ENCODE measurements around the gene FOXL3. TPM values are rescaled to one million over a fixed set of nuclear protein-coding genes. Genes with fewer than 3 reads are reported as not detected.
"Not testable (repeated sequence)": the region's sequence is repeated elsewhere in the genome, so short reads cannot be mapped to it uniquely, and the experiment has no call there.

FOXL3 gene
- total and polyA plus RNA-seq, 8 donors: not detected

- peak in 2 of 7 experiments; percentile 19 to 72 for TF ChIP-seq CTCF (IDR thresholded peaks at IDR 0.05)
- H3K27me3 ChIP-seq; H3K27ac ChIP-seq; H3K4me3 ChIP-seq; intact Hi-C loops (cut with DNase I; ENCODE audit: low total_unique reads): not testable (repeated sequence)
- Histone ChIP-seq H3K9me3 (peaks cover 0 to 30% (median 11%) of the 10 kb centered on the region in 4 donors), H3K36me3 (peaks cover 30 to 46% (median 41%) of the 10 kb centered on the region in 4 donors), H3K4me1 (peaks cover 9 to 36% (median 20%) of the 10 kb centered on the region in 4 donors)
- WGBS, 5 donors: 74 to 88% (median 82%) methylated on average over 15 to 26 of the region's 31 CpGs
- DNase-seq: peak in 1 of 2 donors; percentile 36
Measured at GRCh38 chr7:262631-263311, 27.2 kb upstream of the FOXL3 start.

GRCh38 chr7:263483-264351, 26.3 kb upstream of the FOXL3 start:
- intact Hi-C loops (cut with DNase I; ENCODE audit: low total_unique reads); H3K27me3 ChIP-seq; DNase-seq: not testable (repeated sequence)
- peak overlapping the region in 1 of 4 donors; percentile 25 for H3K4me3 ChIP-seq
- peaks cover 9 to 36% (median 20%) of the 10 kb centered on the region in 4 donors for H3K4me1 ChIP-seq
- WGBS, 5 donors: 45 to 82% (median 67%) methylated on average over 5 to 28 of the region's 37 CpGs
- peak overlapping the region; percentile 74 to 82 (median 78) for H3K27ac ChIP-seq
- TF ChIP-seq CTCF (IDR thresholded peaks at IDR 0.05): peak in 5 of 7 experiments; percentile 31 to 61 (median 34)
- H3K36me3 ChIP-seq: peaks cover 27 to 37% (median 33%) of the 10 kb centered on the region in 4 donors
- peaks cover 0 to 30% (median 11%) of the 10 kb centered on the region in 4 donors for H3K9me3 ChIP-seq

- Histone ChIP-seq H3K4me3 (peak overlapping the region in 1 of 4 donors; percentile 25), H3K9me3 (peaks cover 0 to 30% (median 11%) of the 10 kb centered on the region in 4 donors), H3K4me1 (peaks cover 9 to 36% (median 20%) of the 10 kb centered on the region in 4 donors), H3K36me3 (peaks cover 18 to 27% (median 24%) of the 10 kb centered on the region in 4 donors), H3K27me3 (peaks cover 0 to 3% (median 0%) of the 10 kb centered on the region in 3 donors), H3K27ac (peak overlapping the region; percentile 74 to 82 (median 78))
- TF ChIP-seq CTCF (IDR thresholded peaks at IDR 0.05) (no peak), POLR2AphosphoS5 (IDR thresholded peaks at IDR 0.05) (peak in 1 of 3 donors; percentile 48)
- intact Hi-C loops (cut with DNase I; ENCODE audit: low total_unique reads): no loop called here
- DNase-seq: peak; percentile 77 to 85
- WGBS, 5 donors: 14 to 42% (median 38%) methylated on average over 25 to 27 of the region's 27 CpGs
Measured at GRCh38 chr7:264541-265191, 25.3 kb upstream of the FOXL3 start.
